ENCODE measurements around the gene TRAF7.

GRCh38 chr16:2210009-2210332, 54.4 kb downstream of the TRAF7 start:
- TF ChIP-seq POLR2A (IDR thresholded peaks at IDR 0.05) (no peak), CTCF (IDR thresholded peaks at IDR 0.05) (no peak)
